Common myeloid progenitor, CD34-positive (primary cell): ENCODE measurements around the gene CAMK1.

Experiments used
- CTCF ChIA-PET: fragments of 350-600 bp; sonication (Branson Sonifier 250); formaldehyde crosslinking; loops from one replicate; lab custom pipeline; 2021; ENCODE audit warnings: antibody characterized with exemption; lab: Charles Lee
- POLR2A ChIA-PET: fragments of 350-600 bp; sonication (Branson Sonifier 250); formaldehyde crosslinking; loops from one replicate; lab custom pipeline; 2021; ENCODE audit warnings: antibody characterized with exemption; lab: Charles Lee
- DNase-seq, 3 donors: peaks; one replicate each; pipeline versions ENCODE4 v3.0.0 to v3.0.0-alpha.2; 2013
- H3K27ac ChIP-seq, 2 experiments: 1 replicate in 1 of 2; 2 replicates in 1 of 2; pipeline ENCODE4 v1.7.0; 2013; ENCODE audit warnings: inconsistent platforms in 2 of 2, low read length in 2 of 2, mild to moderate bottlenecking in 2 of 2, low read depth in 1 of 2, moderate library complexity in 1 of 2; ENCODE audit not compliant: severe bottlenecking in 2 of 2, insufficient read depth in 1 of 2, poor library complexity in 1 of 2
- H3K27me3 ChIP-seq, 5 experiments: replicated peaks in 2 of 5; 1 replicate in 3 of 5; 2 replicates in 2 of 5; pipeline versions ENCODE4 v1.6.1 to v1.7.0; 2013; ENCODE audit warnings: low read length in 4 of 5, mild to moderate bottlenecking in 2 of 5, moderate library complexity in 2 of 5, inconsistent platforms in 1 of 5; ENCODE audit not compliant: insufficient read depth in 5 of 5, control insufficient read depth in 4 of 5
- H3K36me3 ChIP-seq, 4 experiments: 1 replicate in 2 of 4; 2 replicates in 2 of 4; pipeline versions ENCODE4 v1.6.1 to v1.7.0; 2013; ENCODE audit warnings: low read length in 3 of 4, control low read depth in 1 of 4, mild to moderate bottlenecking in 1 of 4; ENCODE audit not compliant: control insufficient read depth in 4 of 4, insufficient read depth in 4 of 4
- H3K4me1 ChIP-seq, 4 experiments: 1 replicate in 3 of 4; 2 replicates in 1 of 4; pipeline versions ENCODE4 v1.6.1 to v1.7.1; 2013; ENCODE audit warnings: low read length in 3 of 4, mild to moderate bottlenecking in 3 of 4, control low read depth in 1 of 4, inconsistent platforms in 1 of 4, moderate library complexity in 1 of 4; ENCODE audit not compliant: control insufficient read depth in 4 of 4, insufficient read depth in 4 of 4; ENCODE audit errors: control extremely low read depth in 1 of 4
- H3K4me3 ChIP-seq, 7 experiments: 1 replicate in 4 of 7; 2 replicates in 3 of 7; pipeline versions ENCODE4 v1.5.1 to v1.7.0; 2013; ENCODE audit warnings: mild to moderate bottlenecking in 7 of 7, low read length in 6 of 7, moderate library complexity in 6 of 7, inconsistent platforms in 2 of 7, low read depth in 2 of 7, control low read depth in 1 of 7; ENCODE audit not compliant: insufficient read depth in 4 of 7, control insufficient read depth in 1 of 7; ENCODE audit errors: extremely low read depth in 1 of 7
- H3K9me3 ChIP-seq, 5 experiments: 1 replicate in 4 of 5; 2 replicates in 1 of 5; pipeline versions ENCODE4 v1.6.1 to v1.7.1; 2013; ENCODE audit warnings: low read length in 4 of 5, mild to moderate bottlenecking in 2 of 5, inconsistent platforms in 1 of 5, low read depth in 1 of 5, moderate library complexity in 1 of 5; ENCODE audit not compliant: control insufficient read depth in 4 of 5, insufficient read depth in 2 of 5; ENCODE audit errors: control extremely low read depth in 1 of 5
- WGBS: methylation state at CpG from one replicate; pipeline ENCODE4 v1.1.5; 2013; ENCODE audit not compliant: insufficient coverage; 5-methylcytosine and 5-hydroxymethylcytosine counted together

Gene CAMK1

DNA sequence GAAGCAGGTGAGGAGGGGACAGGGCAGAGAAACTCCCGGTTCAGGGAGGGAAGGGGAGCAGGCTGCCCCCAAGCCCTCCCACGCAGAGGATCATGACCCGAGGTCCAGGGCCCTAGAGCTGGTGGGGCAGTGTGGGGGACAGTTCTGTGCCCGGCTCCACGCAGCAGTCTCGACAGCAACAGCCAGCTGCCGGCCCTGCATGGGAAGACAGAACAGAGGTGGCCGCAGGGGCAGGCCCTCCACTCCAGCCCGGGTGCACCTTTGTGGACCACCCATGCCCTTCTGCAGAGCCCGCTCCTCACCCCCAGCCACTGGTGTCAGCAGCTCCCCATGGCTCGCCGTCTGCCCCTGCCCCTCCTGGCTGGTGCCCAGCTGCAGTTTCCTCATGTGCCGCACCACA lies 12.3 kb downstream of the CAMK1 start:
- ChIA-PET POLR2A (interaction anchor here (1.0 kb wide), 1 partner anchor 11 kb away, joined by 3 read pairs; no protein-coding TSS in a partner anchor), CTCF (no interaction called here)
- no peak overlapping the region for H3K27ac ChIP-seq
- H3K27me3 ChIP-seq = no peaks in the 10 kb centered on the region
- no peak overlapping the region for H3K4me3 ChIP-seq
- no peak for DNase-seq
- no peaks in the 10 kb centered on the region for H3K9me3 ChIP-seq
- H3K4me1 ChIP-seq = peaks cover 0 to 12% (median 5%) of the 10 kb centered on the region in 4 experiments
- WGBS = over 99% methylated on average over 12 of the region's 13 CpGs
- H3K36me3 ChIP-seq = peaks cover 4 to 52% (median 23%) of the 10 kb centered on the region in 4 experiments

DNA sequence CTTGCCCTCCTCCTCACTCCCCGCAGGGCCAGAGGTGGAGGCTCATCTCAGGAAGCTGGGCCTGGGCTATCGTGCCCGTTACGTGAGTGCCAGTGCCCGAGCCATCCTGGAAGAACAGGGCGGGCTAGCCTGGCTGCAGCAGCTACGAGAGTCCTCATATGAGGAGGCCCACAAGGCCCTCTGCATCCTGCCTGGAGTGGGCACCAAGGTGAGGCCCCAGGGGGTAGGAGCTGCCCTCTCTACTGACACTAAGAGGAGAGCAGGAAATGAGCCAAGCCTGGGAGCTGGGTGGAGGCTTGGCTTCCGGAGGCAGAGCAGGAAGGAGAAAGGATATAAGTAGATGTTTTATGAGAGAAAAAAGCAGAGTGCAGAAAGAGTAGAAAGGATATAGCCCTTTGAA lies 15.1 kb downstream of the CAMK1 start:
- WGBS = 73% methylated on average over 6 of the region's 8 CpGs
- Histone ChIP-seq H3K4me1 (peaks cover 0 to 30% (median 14%) of the 10 kb centered on the region in 4 experiments), H3K27me3 (no peaks in the 10 kb centered on the region), H3K27ac (no peak overlapping the region), H3K9me3 (no peaks in the 10 kb centered on the region), H3K36me3 (peaks cover 4 to 57% (median 29%) of the 10 kb centered on the region in 4 experiments), H3K4me3 (peak overlapping the region in 1 of 7 experiments; percentile 8)
- CTCF ChIA-PET = interaction anchor here (1.1 to 1.7 kb wide), 4 partner anchors 8 to 36 kb away, joined by 3 to 6 read pairs (median 4); no protein-coding TSS in a partner anchor
- DNase-seq = no peak
- POLR2A ChIA-PET = no interaction called here

DNA sequence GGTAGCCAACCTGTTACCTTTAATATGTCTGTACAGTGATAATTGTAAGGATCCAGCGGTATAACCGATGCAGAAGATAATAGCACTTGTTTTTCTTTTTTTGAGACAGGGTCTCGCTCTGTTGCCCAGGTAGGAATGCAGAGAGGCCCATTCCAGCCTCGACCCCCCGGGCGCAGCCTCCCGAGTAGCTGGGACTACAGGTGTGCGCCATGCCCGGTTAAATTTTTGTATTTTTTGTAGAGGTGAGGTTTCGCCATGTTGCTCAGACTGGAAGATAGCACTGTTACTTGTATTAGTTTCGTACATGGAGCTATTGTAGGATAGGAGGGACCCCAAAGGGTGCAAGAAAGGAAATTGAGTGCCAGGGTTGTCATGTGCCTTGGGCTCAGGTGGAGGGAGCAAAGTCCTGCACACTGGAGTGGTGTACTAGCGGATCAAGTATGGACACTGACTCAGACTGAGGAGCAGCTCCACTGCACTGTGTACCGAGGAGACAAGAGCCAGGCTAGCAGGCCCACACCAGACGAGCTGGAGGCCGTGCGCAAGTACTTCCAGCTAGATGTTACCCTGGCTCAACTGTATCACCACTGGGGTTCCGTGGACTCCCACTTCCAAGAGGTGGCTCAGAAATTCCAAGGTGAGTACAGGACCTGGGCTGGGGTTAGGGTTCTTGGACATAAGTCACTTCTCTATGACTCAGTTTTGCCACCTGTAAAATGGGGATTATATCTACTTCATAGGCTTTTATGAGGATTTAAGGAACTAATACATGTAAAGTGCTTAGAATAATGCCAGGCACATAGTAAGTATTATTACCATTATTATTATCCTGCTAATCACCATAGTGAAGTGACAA lies 19.0 kb downstream of the CAMK1 start:
- no peaks in the 10 kb centered on the region for H3K27me3 ChIP-seq
- H3K4me1 ChIP-seq = peaks cover 0 to 38% (median 21%) of the 10 kb centered on the region in 4 experiments
- no peaks in the 10 kb centered on the region for H3K9me3 ChIP-seq
- WGBS = 71% methylated on average over 15 of the region's 17 CpGs
- peaks cover 3 to 56% (median 33%) of the 10 kb centered on the region in 4 experiments for H3K36me3 ChIP-seq
- ChIA-PET CTCF (interaction anchor here (1.5 kb wide), 1 partner anchor 42 kb away, joined by 4 read pairs; the partner anchor contains the start of genes ARPC4 and TADA3), POLR2A (interaction anchor here (0.6 to 2.3 kb wide), 2 partner anchors 19 to 115 kb away, joined by 3 to 16 read pairs; partner anchors contain the start of gene BRPF1)
- peak overlapping the region; percentile 61 to 89 (median 75) for H3K4me3 ChIP-seq
- DNase-seq = peak in 1 of 3 donors; percentile 26
- H3K27ac ChIP-seq = peak overlapping the region in 1 of 2 experiments; percentile 67

DNA sequence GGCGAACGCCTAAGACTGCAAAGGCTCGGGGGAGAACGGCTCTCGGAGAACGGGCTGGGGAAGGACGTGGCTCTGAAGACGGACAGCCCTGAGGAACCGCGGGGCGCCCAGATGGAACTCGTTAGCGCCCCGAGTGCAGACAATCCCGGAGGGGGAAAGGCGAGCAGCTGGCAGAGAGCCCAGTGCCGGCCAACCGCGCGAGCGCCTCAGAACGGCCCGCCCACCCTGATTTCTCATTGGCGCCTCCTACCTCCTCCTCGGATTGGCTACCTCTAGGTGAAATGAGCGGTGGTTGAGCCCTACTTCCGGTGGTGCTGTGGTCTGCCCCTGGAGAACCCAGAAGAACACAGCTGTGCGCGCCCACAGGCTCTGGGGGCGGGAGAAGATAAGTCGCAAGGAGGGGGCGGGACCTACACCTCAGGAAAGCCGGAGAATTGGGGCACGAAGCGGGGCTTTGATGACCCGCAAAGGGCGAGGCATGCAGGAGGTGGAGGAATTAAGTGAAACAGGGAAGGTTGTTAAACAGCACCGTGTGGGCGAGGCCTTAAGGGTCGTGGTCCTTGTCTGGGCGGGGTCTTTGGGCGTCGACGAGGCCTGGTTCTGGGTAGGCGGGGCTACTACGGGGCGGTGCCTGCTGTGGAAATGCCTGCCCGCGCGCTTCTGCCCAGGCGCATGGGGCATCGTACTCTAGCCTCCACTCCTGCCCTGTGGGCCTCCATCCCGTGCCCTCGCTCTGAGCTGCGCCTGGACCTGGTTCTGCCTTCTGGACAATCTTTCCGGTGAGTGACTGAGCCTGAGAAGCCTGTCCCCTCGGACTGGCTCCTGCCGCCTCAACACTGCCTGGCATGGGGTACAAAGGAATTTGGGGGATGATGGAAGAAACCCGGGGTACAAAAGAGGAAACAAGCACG lies 19.8 kb downstream of the CAMK1 start, which contains the start of gene OGG1:
TSS of gene OGG1 (plus strand) at position 308 of the 911 bp plus-strand sequence. CDS start at position 643, 335 bp downstream.
- ChIA-PET CTCF (interaction anchor here (0.8 to 9.5 kb wide), 7 partner anchors 9 to 43 kb away, joined by 3 to 68 read pairs (median 4); partner anchors contain the start of genes ARPC4, BRPF1 and TADA3), POLR2A (interaction anchor here (2.3 kb wide), 1 partner anchor 18 kb away, joined by 16 read pairs; the partner anchor contains the start of gene BRPF1)
- peak; percentile 98 to 99 (median 99) for DNase-seq
- Histone ChIP-seq H3K9me3 (no peaks in the 10 kb centered on the region), H3K27me3 (no peaks in the 10 kb centered on the region), H3K36me3 (peaks cover 3 to 62% (median 41%) of the 10 kb centered on the region in 4 experiments), H3K27ac (peak within 1 kb of the TSS; percentile 25 to 67), H3K4me3 (peak within 1 kb of the TSS; percentile 61 to 89 (median 75)), H3K4me1 (peaks cover 0 to 34% (median 19%) of the 10 kb centered on the region in 4 experiments)
- WGBS = under 1% methylated on average over 51 of the region's 60 CpGs

DNA sequence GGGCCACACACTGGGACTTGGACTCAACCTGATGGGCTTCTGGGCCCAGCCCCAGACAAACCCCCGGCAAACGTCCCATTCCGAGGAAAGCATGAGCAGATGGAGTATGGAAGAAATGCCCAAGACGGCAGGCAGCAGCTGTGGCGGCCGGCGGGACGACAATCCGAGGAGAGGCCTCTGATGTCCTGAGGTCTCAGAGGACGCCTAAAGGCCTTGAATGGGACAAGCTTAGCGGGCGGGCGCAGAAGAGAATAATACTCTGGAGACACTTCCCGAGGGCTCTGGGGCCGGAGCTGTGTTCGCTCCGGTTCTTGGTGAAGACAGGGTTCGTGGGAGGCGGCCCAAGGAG lies 20.5 kb downstream of the CAMK1 start:
- POLR2A ChIA-PET = interaction anchor here (2.3 kb wide), 1 partner anchor 17 kb away, joined by 16 read pairs; the partner anchor contains the start of gene BRPF1

DNA sequence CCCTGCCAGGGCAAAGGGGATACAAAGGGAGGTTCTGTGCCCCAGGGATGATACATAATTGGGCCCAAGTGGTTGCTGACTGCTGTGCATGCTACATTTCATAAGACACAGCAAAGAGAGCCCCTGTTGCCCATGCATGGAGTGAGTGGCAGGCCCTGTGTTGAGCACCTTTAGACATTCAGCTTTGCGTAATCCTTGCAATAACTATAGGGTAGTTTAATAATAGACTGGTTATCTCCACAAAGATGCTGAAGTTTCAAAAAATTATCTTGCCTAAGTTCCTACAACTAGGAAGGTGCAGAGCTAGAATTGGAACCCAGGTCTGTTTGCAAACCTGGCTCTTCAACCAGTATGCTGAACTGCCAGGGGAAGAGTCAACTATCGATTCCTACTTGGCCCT lies 21.7 kb downstream of the CAMK1 start:
- no peak for DNase-seq
- ChIA-PET CTCF (interaction anchor here (1.4 to 9.5 kb wide), 2 partner anchors 15 to 45 kb away, joined by 3 to 68 read pairs; partner anchors contain the start of genes ARPC4, BRPF1 and TADA3), POLR2A (interaction anchor here (1.0 kb wide), 1 partner anchor 10 kb away, joined by 3 read pairs; no protein-coding TSS in a partner anchor)
- Histone ChIP-seq H3K4me3 (no peak overlapping the region), H3K36me3 (peaks cover 15 to 74% (median 58%) of the 10 kb centered on the region in 4 experiments), H3K4me1 (peaks cover 0 to 26% (median 16%) of the 10 kb centered on the region in 4 experiments), H3K27me3 (no peaks in the 10 kb centered on the region), H3K27ac (no peak overlapping the region), H3K9me3 (no peaks in the 10 kb centered on the region)
- WGBS = 100% methylated on average over 2 of the region's 2 CpGs

More for the DNA sequence above, 20.5 kb downstream of the CAMK1 start:
- Histone ChIP-seq H3K27me3 (no peaks in the 10 kb centered on the region), H3K27ac (peak overlapping the region; percentile 25 to 67), H3K4me1 (peaks cover 0 to 28% (median 16%) of the 10 kb centered on the region in 4 experiments), H3K4me3 (peak overlapping the region; percentile 61 to 89 (median 70)), H3K9me3 (no peaks in the 10 kb centered on the region), H3K36me3 (peaks cover 6 to 63% (median 45%) of the 10 kb centered on the region in 4 experiments)
- 24% methylated on average over 19 of the region's 19 CpGs for WGBS
- CTCF ChIA-PET = interaction anchor here (0.8 to 9.5 kb wide), 7 partner anchors 8 to 43 kb away, joined by 3 to 68 read pairs (median 4); partner anchors contain the start of genes ARPC4, BRPF1 and TADA3
- DNase-seq = no peak
